Breast epithelium (tissue), 3 donors: ENCODE data around the gene ACACB.

Source experiments
- POLR2A ChIP-seq: fragments of 450-650 bp; IDR thresholded peaks from one replicate; pipeline ENCODE4 v1.6.1; 2016; ENCODE audit warnings: antibody characterized with exemption, mild to moderate bottlenecking, moderate library complexity
- TF ChIP-seq, protein P1 (sequence below), 3 donors: fragments of 450-650 bp; IDR thresholded peaks; one replicate each; pipeline ENCODE4 v1.5.1; 2016 to 2017; ENCODE audit warnings: antibody characterized with exemption in 3 of 3, mild to moderate bottlenecking in 3 of 3, moderate library complexity in 3 of 3

DNA sequence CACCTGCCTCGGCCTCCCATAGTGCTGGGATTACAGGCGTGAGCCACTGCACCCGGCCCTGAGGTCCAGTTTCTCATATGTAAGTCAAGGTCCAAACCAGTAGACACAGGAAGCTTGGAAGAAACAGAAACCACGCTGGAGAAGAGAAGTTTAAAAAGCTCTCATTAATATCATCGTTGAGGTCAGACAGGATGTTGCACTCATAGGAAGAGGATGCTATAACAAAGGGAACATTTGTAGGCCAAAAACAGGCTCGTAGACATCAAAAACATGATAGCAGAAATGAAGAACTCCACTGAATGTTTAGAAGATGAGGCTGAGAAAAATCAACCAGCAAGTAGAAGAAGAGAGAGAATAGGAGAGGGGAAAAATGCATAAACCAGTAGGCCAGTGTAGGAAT lies 46.8 kb downstream of the ACACB start:
- no peak for TF ChIP-seq POLR2A
- TF ChIP-seq, protein P1, sequence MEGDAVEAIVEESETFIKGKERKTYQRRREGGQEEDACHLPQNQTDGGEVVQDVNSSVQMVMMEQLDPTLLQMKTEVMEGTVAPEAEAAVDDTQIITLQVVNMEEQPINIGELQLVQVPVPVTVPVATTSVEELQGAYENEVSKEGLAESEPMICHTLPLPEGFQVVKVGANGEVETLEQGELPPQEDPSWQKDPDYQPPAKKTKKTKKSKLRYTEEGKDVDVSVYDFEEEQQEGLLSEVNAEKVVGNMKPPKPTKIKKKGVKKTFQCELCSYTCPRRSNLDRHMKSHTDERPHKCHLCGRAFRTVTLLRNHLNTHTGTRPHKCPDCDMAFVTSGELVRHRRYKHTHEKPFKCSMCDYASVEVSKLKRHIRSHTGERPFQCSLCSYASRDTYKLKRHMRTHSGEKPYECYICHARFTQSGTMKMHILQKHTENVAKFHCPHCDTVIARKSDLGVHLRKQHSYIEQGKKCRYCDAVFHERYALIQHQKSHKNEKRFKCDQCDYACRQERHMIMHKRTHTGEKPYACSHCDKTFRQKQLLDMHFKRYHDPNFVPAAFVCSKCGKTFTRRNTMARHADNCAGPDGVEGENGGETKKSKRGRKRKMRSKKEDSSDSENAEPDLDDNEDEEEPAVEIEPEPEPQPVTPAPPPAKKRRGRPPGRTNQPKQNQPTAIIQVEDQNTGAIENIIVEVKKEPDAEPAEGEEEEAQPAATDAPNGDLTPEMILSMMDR (IDR thresholded peaks at IDR 0.05) = no peak
